Endothelial cell of umbilical vein (primary cell): Measurements from ENCODE around the gene ADGRB2. TPM values are rescaled to one million over a fixed set of nuclear protein-coding genes. Genes with fewer than 3 reads are reported as not detected.

Source experiments
- BruUV-seq: library from RNA; stranded (reverse); fragments of 400-500 nt; replicated peaks from 2 replicates; lab custom pipeline; 2021; lab: Mats Ljungman, UMichigan
- CTCF ChIA-PET: fragments of 300-600, 350-600 bp; sonication (Branson Sonifier 250); formaldehyde crosslinking; loops from one replicate; lab custom pipeline; 2021; ENCODE audit warnings: antibody characterized with exemption, inconsistent platforms; lab: Charles Lee
- POLR2A ChIA-PET: fragments of 300-600, 350-600 bp; sonication (Branson Sonifier 250); formaldehyde crosslinking; loops from one replicate; lab custom pipeline; 2021; ENCODE audit warnings: antibody characterized with exemption, inconsistent platforms; lab: Charles Lee
- DNase-seq: peaks from one replicate; pipeline ENCODE4 v3.0.0-alpha.2; 2011; ENCODE audit warnings: low read depth, low spot score
- FAIRE-seq: peaks from 2 replicates; lab custom pipeline; 2011; peaks lifted over from hg19 to GRCh38; lab: Jason Lieb, UNC
- H2AFZ ChIP-seq: 2 replicates; pipeline ENCODE4 v1.6.0; 2012; ENCODE audit warnings: low read depth, low read length, control low read depth, inconsistent platforms
- H3K27ac ChIP-seq: 2 replicates; pipeline ENCODE4 v1.5.1; 2011; ENCODE audit warnings: low read depth, mild to moderate bottlenecking, control low read depth, low read length, moderate library complexity; ENCODE audit not compliant: insufficient read depth
- H3K27me3 ChIP-seq, 2 experiments: 2 replicates each; pipeline versions ENCODE4 v1.6.0 to v1.6.1; 2011; ENCODE audit warnings: low read length in 2 of 2, mixed read lengths in 1 of 2; ENCODE audit not compliant: control insufficient read depth in 2 of 2, insufficient read depth in 2 of 2
- H3K36me3 ChIP-seq, 2 experiments: 2 replicates in 1 of 2; 3 replicates in 1 of 2; pipeline ENCODE4 v1.5.1; 2011; ENCODE audit warnings: low read length in 2 of 2, mild to moderate bottlenecking in 1 of 2, moderate library complexity in 1 of 2; ENCODE audit not compliant: control insufficient read depth in 2 of 2, insufficient read depth in 2 of 2; ENCODE audit errors: extremely low read depth in 1 of 2
- H3K4me1 ChIP-seq: 3 replicates; pipeline ENCODE4 v1.5.1; 2011; ENCODE audit warnings: mild to moderate bottlenecking, low read length; ENCODE audit not compliant: control insufficient read depth, insufficient read depth; ENCODE audit errors: extremely low read depth
- H3K4me2 ChIP-seq: 2 replicates; pipeline ENCODE4 v1.6.1; 2011; ENCODE audit warnings: low read length, control low read depth, mixed read lengths; ENCODE audit not compliant: insufficient read depth
- H3K4me3 ChIP-seq, 3 experiments: fragments of 200-600 bp in 1 of 3; sonication (generic), shearing (Covaris generic) in 1 of 3; replicated peaks in 1 of 3; 2 replicates each; pipeline ENCODE4 v1.5.1; 2011 to 2016; ENCODE audit warnings: control low read depth in 3 of 3, low read length in 3 of 3, mild to moderate bottlenecking in 2 of 3, inconsistent platforms in 1 of 3, low read depth in 1 of 3, moderate library complexity in 1 of 3; ENCODE audit not compliant: insufficient read depth in 1 of 3
- H3K79me2 ChIP-seq: 2 replicates; pipeline ENCODE4 v1.6.0; 2012; ENCODE audit warnings: low read length, inconsistent platforms; ENCODE audit not compliant: control insufficient read depth, insufficient read depth
- H3K9ac ChIP-seq: replicated peaks from 2 replicates; pipeline ENCODE3; 2011; ENCODE audit warnings: low read length, control low read depth; ENCODE audit not compliant: insufficient read depth; ENCODE audit errors: extremely low read depth
- H3K9me1 ChIP-seq: replicated peaks from 3 replicates; pipeline ENCODE4 v1.6.0; 2011; ENCODE audit warnings: mild to moderate bottlenecking, low read length; ENCODE audit not compliant: control insufficient read depth, insufficient read depth; ENCODE audit errors: extremely low read depth
- H3K9me3 ChIP-seq: replicated peaks from 2 replicates; pipeline ENCODE4 v1.5.1; 2012; ENCODE audit warnings: low read length, inconsistent platforms; ENCODE audit not compliant: control insufficient read depth, insufficient read depth
- H4K20me1 ChIP-seq: replicated peaks from 2 replicates; pipeline ENCODE3; 2011; ENCODE audit warnings: mild to moderate bottlenecking, low read length; ENCODE audit not compliant: control insufficient read depth, insufficient read depth; ENCODE audit errors: extremely low read depth
- EZH2 ChIP-seq: IDR thresholded peaks from 2 replicates; pipeline ENCODE4 v1.6.1; 2012; ENCODE audit warnings: borderline replicate concordance, low read depth, mild to moderate bottlenecking, moderate library complexity, low read length, inconsistent platforms; ENCODE audit not compliant: severe bottlenecking
- FOS ChIP-seq: IDR thresholded peaks from 2 replicates; pipeline ENCODE4 v1.6.1; 2011; ENCODE audit warnings: mild to moderate bottlenecking, low read length, moderate library complexity, borderline replicate concordance; ENCODE audit not compliant: insufficient read depth
- GATA2 ChIP-seq: IDR thresholded peaks from 2 replicates; pipeline ENCODE4 v1.7.0; 2011; ENCODE audit warnings: low read depth, mild to moderate bottlenecking, moderate library complexity, mixed read lengths, low read length; ENCODE audit not compliant: insufficient read length, insufficient read depth
- JUN ChIP-seq: IDR thresholded peaks from 2 replicates; pipeline ENCODE4 v1.6.1; 2011; ENCODE audit warnings: borderline replicate concordance, low read depth; ENCODE audit not compliant: insufficient read length, insufficient read depth
- MYC ChIP-seq: IDR thresholded peaks from one replicate; pipeline ENCODE4 v1.6.1; 2011; ENCODE audit warnings: mild to moderate bottlenecking, low read depth, low read length
- POLR2A ChIP-seq: IDR thresholded peaks from 2 replicates; pipeline ENCODE4 v1.6.1; 2012; ENCODE audit warnings: low read depth, mild to moderate bottlenecking, control low read depth, low read length
- POLR2AphosphoS5 ChIP-seq: IDR thresholded peaks from 2 replicates; pipeline ENCODE4 v1.6.1; 2012; ENCODE audit warnings: low read depth, mild to moderate bottlenecking, control low read depth, low read length, moderate library complexity; ENCODE audit not compliant: insufficient read depth
- dilution Hi-C: fragments of 300-500 bp; cut with MboI; formaldehyde crosslinking; loops from one replicate; pipeline ENCODE4 v1.15.0; 2019; ENCODE audit warnings: low sequenced_read_pairs; ENCODE audit not compliant: extremely low pct_ligation_motif_present
- intact Hi-C: fragments of 100-400 bp; cut with micrococcal nuclease; formaldehyde crosslinking; loops from one replicate; pipeline ENCODE4 v1.10.0; 2022
- polyA plus RNA-seq, 4 experiments: library from polyadenylated mRNA; depleted of rRNA in 3 of 4; stranded (reverse) in 3 of 4; unstranded in 1 of 4; fragments of >200 nt; gene quantifications; 2 replicates each; pipeline versions ENCODE4 v1.2.1 to v1.2.3, GENCODE V29; 2011 to 2012; ENCODE audit warnings: missing spikeins in 1 of 4
- total RNA-seq: library from RNA; stranded (reverse); gene quantifications from 2 replicates; pipeline ENCODE4 v1.2.3, GENCODE V29; 2021
- TF ChIP-seq, protein P1 (sequence below), 2 donors: IDR thresholded peaks; 1 replicate in 1 of 2; 2 replicates in 1 of 2; pipeline ENCODE4 v1.5.1; 2011; ENCODE audit warnings: low read length in 2 of 2, mild to moderate bottlenecking in 2 of 2, moderate library complexity in 2 of 2, control low read depth in 1 of 2, inconsistent platforms in 1 of 2, low read depth in 1 of 2; ENCODE audit not compliant: insufficient read depth in 1 of 2; ENCODE audit errors: extremely low read depth in 1 of 2
- TF ChIP-seq, protein P2 (sequence below): IDR thresholded peaks from 2 replicates; pipeline ENCODE4 v1.6.1; 2011; ENCODE audit not compliant: insufficient read depth, insufficient read length

ADGRB2 gene
- total and polyA plus RNA-seq, 2 donors (not counting 3 experiments of a cell fraction or from before 2014, with no cell fraction given), result 1.3 to 1.5 TPM

DNA sequence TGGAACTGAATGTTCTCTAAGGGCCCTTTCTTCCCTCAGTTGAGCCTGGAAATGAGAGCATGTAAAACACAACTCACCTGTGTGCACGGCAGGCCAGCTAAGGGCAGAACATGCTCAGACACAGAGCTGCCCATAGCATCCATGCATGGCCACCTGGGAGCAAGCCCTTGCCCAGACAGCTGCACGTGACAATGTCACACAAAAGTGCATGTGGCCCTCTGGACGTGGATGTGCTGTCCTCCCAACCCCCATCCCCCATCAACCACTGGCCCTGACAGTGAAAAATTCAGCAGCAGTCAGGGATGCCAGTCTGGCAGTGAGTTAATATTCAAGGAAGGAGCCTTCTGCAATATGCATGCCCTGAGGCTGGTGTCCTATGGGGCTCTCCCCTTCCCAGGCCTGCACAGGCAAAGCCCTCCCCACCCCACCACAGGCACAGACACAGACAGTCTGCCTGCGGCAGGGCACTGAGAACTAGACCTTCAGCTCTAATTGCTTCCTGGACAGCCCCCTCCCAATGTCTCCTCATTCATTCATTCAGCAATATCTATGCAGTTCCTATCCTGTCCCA, 45.7 kb downstream of the ADGRB2 start:
- H3K9me1 ChIP-seq, result no peaks in the 10 kb centered on the region
- no peaks in the 10 kb centered on the region for H3K79me2 ChIP-seq
- BruUV-seq, result no TSS peak
- no peak overlapping the region for H3K9ac ChIP-seq
- TF ChIP-seq, protein P1, sequence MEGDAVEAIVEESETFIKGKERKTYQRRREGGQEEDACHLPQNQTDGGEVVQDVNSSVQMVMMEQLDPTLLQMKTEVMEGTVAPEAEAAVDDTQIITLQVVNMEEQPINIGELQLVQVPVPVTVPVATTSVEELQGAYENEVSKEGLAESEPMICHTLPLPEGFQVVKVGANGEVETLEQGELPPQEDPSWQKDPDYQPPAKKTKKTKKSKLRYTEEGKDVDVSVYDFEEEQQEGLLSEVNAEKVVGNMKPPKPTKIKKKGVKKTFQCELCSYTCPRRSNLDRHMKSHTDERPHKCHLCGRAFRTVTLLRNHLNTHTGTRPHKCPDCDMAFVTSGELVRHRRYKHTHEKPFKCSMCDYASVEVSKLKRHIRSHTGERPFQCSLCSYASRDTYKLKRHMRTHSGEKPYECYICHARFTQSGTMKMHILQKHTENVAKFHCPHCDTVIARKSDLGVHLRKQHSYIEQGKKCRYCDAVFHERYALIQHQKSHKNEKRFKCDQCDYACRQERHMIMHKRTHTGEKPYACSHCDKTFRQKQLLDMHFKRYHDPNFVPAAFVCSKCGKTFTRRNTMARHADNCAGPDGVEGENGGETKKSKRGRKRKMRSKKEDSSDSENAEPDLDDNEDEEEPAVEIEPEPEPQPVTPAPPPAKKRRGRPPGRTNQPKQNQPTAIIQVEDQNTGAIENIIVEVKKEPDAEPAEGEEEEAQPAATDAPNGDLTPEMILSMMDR (IDR thresholded peaks at IDR 0.05; ENCODE audit: extremely low read depth in 1 of 2, insufficient read depth in 1 of 2, low read depth in 1 of 2, low read length in 2 of 2), result no peak
- TF ChIP-seq JUN (no peak), FOS (no peak), POLR2A (no peak), POLR2AphosphoS5 (no peak), MYC (no peak), GATA2 (no peak), EZH2 (no peak)
- TF ChIP-seq, protein P2, sequence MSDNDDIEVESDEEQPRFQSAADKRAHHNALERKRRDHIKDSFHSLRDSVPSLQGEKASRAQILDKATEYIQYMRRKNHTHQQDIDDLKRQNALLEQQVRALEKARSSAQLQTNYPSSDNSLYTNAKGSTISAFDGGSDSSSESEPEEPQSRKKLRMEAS, result no peak
- CTCF ChIA-PET, result interaction anchor here (5.3 to 8.7 kb wide), 2 partner anchors 27 to 53 kb away, joined by 64 to 180 read pairs; no protein-coding TSS in a partner anchor
- H3K27me3 ChIP-seq, result peaks cover 0 to 18% of the 10 kb centered on the region in 2 experiments
- H3K9me3 ChIP-seq, result no peaks in the 10 kb centered on the region
- peaks cover 9% of the 10 kb centered on the region for H3K4me1 ChIP-seq
- H3K4me2 ChIP-seq, result no peak overlapping the region
- dilution Hi-C loops (no loop called here), intact Hi-C loops (loop anchor here (1.0 kb wide), 1 partner anchor 17 kb away; no protein-coding TSS in a partner anchor)
- POLR2A ChIA-PET, result no interaction called here
- no peaks in the 10 kb centered on the region for H4K20me1 ChIP-seq
- DNase-seq (no peak), FAIRE-seq (no peak)
- H3K4me3 ChIP-seq, result no peak overlapping the region
- no peak overlapping the region for H3K27ac ChIP-seq
- H3K36me3 ChIP-seq, result no peaks in the 10 kb centered on the region
- H2AFZ ChIP-seq, result no peak overlapping the region
